ENCODE measurements around the gene DPP3. TPM values are rescaled to one million over a fixed set of nuclear protein-coding genes. Genes with fewer than 3 reads are reported as not detected.
"Not testable (repeated sequence)": the region's sequence is repeated elsewhere in the genome, so short reads cannot be mapped to it uniquely, and the experiment has no call there.

The DPP3 gene
- polyA plus RNA-seq, 1 of the 3 experiments (the other 2 are of a cell fraction): 70.6 TPM

- no peak overlapping the region for H3K9ac ChIP-seq
- no peak overlapping the region for H2AFZ ChIP-seq (ENCODE audit: low read depth)
- H3K4me3 ChIP-seq (ENCODE audit: low read depth in 2 of 2, low read length in 1 of 2): no peak overlapping the region
- H3K9me2 ChIP-seq: no peaks in the 10 kb centered on the region
- peaks cover 4 to 15% of the 10 kb centered on the region in 2 experiments; a peak in 3 of 4 replicates for H3K4me1 ChIP-seq (ENCODE audit: control insufficient read depth in 1 of 2, insufficient read depth in 2 of 2, low read depth in 1 of 2, low read length in 1 of 2)
- peaks cover 7% of the 10 kb centered on the region; the same call in 1 of the 2 replicates for H3K79me2 ChIP-seq (ENCODE audit: insufficient read depth)
- TF ChIP-seq CHD2 (IDR thresholded peaks at IDR 0.05; ENCODE audit: low read length, partially characterized antibody) (no peak), MEF2A (IDR thresholded peaks at IDR 0.05; ENCODE audit: borderline replicate concordance, low read depth) (no peak), MXI1 (IDR thresholded peaks at IDR 0.05; ENCODE audit: low read depth, low read length) (no peak), FOSL2 (IDR thresholded peaks at IDR 0.05; ENCODE audit: borderline replicate concordance, low read depth) (no peak), FOXM1 (IDR thresholded peaks at IDR 0.05; ENCODE audit: low read depth) (no peak), REST (IDR thresholded peaks at IDR 0.05; ENCODE audit: low read depth, low read length) (no peak), SMC3 (IDR thresholded peaks at IDR 0.05; ENCODE audit: low read depth, low read length) (no peak), GABPA (IDR thresholded peaks at IDR 0.05; ENCODE audit: low read depth) (no peak), EZH2phosphoT487 (IDR thresholded peaks at IDR 0.05; ENCODE audit: borderline replicate concordance, low read depth) (no peak), YY1 (IDR thresholded peaks at IDR 0.05; ENCODE audit: low read depth) (no peak), PBX3 (IDR thresholded peaks at IDR 0.05) (no peak), MAX (IDR thresholded peaks at IDR 0.05; ENCODE audit: low read depth) (no peak), TAF1 (IDR thresholded peaks at IDR 0.05; ENCODE audit: borderline replicate concordance, low read depth, low read length) (no peak), USF2 (IDR thresholded peaks at IDR 0.05; ENCODE audit: borderline replicate concordance, low read depth, low read length) (no peak), CTCF (IDR thresholded peaks at IDR 0.05) (no peak), RFX5 (IDR thresholded peaks at IDR 0.05; ENCODE audit: low read length) (no peak), ZBTB33 (IDR thresholded peaks at IDR 0.05; ENCODE audit: borderline replicate concordance, low read depth) (no peak)
- no peak overlapping the region for H3K27ac ChIP-seq (ENCODE audit: low read depth in 2 of 2, low read length in 1 of 2)
- H3K36me3 ChIP-seq (replicated peaks in 1 of 2; ENCODE audit: control insufficient read depth in 1 of 2, insufficient read depth in 2 of 2, low read length in 1 of 2): no peaks in the 10 kb centered on the region
- no peak overlapping the region for H3K4me2 ChIP-seq
- DNase-seq: no peak
- ChIA-PET CTCF (interaction anchor here (1.3 kb wide), 1 partner anchor 24 kb away, joined by 5 read pairs; the partner anchor contains the start of gene MRPL11), POLR2A (no interaction called here)
- no peaks in the 10 kb centered on the region for H3K9me3 ChIP-seq
- no peaks in the 10 kb centered on the region for H3F3A ChIP-seq (replicated peaks; ENCODE audit: insufficient read depth)
- WGBS (ENCODE audit: low lambda C conversion rate): 52% methylated on average over 2 of the region's 3 CpGs
- no peaks in the 10 kb centered on the region for H4K20me1 ChIP-seq (ENCODE audit: insufficient read depth)
- H3K27me3 ChIP-seq (ENCODE audit: insufficient read depth): no peaks in the 10 kb centered on the region
These were observed 17.3 kb upstream of the DPP3 start for GRCh38 chr11:66462911-66463310.

- CTCF ChIA-PET: interaction anchor here (0.9 kb wide), 1 partner anchor 14 kb away, joined by 3 read pairs; no protein-coding TSS in a partner anchor
- H3K9me3 ChIP-seq; H3K9me2 ChIP-seq; H3K79me2 ChIP-seq (ENCODE audit: insufficient read depth); POLR2A ChIA-PET; DNase-seq; H4K20me1 ChIP-seq (ENCODE audit: insufficient read depth); H3K36me3 ChIP-seq (replicated peaks in 1 of 2; ENCODE audit: control insufficient read depth in 1 of 2, insufficient read depth in 2 of 2, low read length in 1 of 2); H3F3A ChIP-seq (replicated peaks; ENCODE audit: insufficient read depth); H2AFZ ChIP-seq (ENCODE audit: low read depth); H3K27me3 ChIP-seq (ENCODE audit: insufficient read depth); H3K4me2 ChIP-seq; H3K27ac ChIP-seq (ENCODE audit: low read depth in 2 of 2, low read length in 1 of 2); H3K9ac ChIP-seq; H3K4me3 ChIP-seq (ENCODE audit: low read depth in 2 of 2, low read length in 1 of 2): not testable (repeated sequence)
- WGBS (ENCODE audit: low lambda C conversion rate): 91% methylated on average over 5 of the region's 5 CpGs
- H3K4me1 ChIP-seq (ENCODE audit: control insufficient read depth in 1 of 2, insufficient read depth in 2 of 2, low read depth in 1 of 2, low read length in 1 of 2): peaks cover 5 to 18% of the 10 kb centered on the region in 2 experiments; a peak in 3 of 4 replicates
These were observed 16.1 kb upstream of the DPP3 start for GRCh38 chr11:66464116-66464515.
